Measurements from ENCODE around the gene ABLIM1.

ABLIM1 gene

DNA sequence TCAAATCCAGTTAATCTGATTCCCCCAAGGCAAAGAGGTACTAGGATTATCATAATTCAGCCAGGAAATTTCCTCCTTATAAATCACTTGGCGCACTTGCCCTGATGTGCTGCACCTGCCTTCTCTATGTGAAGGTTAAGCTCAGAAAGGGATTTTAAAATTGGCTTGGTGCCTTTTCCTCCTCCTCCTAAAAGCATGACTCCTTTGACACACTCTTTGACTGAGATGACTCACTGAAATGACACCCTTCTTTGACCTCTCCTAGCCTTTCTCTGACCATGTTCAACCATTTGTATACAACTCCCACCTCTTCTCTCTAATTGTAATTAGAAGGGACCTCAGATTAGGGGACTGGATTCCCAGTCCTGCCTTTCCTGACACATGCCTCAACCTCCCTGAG, 46.5 kb downstream of the ABLIM1 start:
- TF ChIP-seq, protein P1, sequence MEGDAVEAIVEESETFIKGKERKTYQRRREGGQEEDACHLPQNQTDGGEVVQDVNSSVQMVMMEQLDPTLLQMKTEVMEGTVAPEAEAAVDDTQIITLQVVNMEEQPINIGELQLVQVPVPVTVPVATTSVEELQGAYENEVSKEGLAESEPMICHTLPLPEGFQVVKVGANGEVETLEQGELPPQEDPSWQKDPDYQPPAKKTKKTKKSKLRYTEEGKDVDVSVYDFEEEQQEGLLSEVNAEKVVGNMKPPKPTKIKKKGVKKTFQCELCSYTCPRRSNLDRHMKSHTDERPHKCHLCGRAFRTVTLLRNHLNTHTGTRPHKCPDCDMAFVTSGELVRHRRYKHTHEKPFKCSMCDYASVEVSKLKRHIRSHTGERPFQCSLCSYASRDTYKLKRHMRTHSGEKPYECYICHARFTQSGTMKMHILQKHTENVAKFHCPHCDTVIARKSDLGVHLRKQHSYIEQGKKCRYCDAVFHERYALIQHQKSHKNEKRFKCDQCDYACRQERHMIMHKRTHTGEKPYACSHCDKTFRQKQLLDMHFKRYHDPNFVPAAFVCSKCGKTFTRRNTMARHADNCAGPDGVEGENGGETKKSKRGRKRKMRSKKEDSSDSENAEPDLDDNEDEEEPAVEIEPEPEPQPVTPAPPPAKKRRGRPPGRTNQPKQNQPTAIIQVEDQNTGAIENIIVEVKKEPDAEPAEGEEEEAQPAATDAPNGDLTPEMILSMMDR (conservative IDR thresholded peaks at IDR 0.05), result no peak
- TF ChIP-seq ZFX (IDR thresholded peaks at IDR 0.05), result no peak
- no peak overlapping the region for H3K27ac ChIP-seq

DNA sequence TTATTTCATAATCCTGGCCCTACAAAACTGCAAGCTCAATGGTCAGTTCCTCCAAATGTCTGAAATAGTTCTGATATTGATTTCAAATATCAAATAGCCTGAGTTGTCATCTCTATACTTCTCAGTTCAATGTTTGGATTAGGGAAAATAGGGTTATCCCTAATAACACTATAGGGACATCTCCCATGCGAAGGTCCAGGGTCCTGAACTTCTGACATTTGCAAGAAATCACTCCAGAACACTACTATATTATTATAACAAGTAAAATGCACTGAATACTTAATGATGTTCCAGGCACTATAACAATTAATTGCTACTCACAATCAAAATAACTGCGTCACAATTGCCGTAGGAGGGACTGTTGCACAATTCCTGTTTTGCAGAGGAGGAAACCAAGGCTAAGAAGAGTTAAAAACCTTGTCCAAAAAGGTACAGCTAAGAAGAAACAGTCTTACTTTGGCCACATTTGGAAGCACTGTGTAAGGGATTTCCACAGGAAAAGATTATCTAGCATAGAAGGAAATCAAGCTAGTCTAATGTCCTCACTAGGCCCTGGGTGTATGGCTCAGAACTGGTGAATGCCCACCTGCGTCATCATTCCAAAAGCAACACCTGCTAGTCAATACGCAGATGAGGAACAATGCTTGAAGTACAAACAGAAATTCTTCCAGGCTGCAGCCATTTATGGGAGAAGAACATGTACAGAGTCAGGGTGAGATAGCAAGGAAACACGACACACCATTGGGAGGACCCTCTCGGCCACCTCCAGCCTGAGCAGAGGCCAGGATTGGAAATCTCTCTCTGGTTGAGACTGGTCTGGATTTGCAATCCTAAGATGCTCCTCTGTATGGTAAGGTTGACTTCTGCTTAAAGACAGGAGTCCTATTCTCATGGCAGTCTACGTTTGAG, 48.3 kb downstream of the ABLIM1 start:
- no peak for TF ChIP-seq ZFX (IDR thresholded peaks at IDR 0.05)
- TF ChIP-seq, protein P1 (conservative IDR thresholded peaks at IDR 0.05), result no peak
- no peak overlapping the region for H3K27ac ChIP-seq

DNA sequence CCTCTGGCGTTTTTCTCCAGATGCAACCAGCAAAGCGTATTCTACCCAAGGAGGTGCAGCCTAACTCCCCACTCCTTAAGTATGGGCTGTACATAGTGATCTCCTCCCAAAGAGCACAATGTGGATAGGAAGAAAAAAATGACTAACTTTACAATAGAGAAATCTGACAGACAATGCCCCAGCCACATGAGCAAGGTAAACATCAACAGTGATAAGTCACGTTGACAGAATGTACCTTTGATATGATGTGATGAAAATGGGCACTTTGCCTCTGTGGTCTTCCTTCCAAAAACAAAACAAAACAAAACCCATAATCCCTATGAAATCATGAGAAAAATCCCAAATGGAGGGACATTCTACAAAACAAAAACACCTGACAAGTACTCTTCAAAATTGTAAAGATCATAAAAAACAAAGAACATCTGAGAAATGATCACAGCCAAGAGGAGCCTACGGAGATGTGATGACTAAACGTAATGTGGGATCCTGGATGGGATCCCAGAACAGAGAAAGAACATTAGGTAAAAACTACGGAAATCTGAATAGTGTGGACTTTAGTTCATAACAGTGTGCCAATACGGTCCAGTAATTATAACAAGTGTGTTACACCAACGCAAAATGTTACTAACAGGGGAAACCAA, 50.6 kb downstream of the ABLIM1 start:
- TF ChIP-seq ZFX (IDR thresholded peaks at IDR 0.05), result no peak
- TF ChIP-seq, protein P1 (conservative IDR thresholded peaks at IDR 0.05), result no peak
- H3K27ac ChIP-seq, result no peak overlapping the region

DNA sequence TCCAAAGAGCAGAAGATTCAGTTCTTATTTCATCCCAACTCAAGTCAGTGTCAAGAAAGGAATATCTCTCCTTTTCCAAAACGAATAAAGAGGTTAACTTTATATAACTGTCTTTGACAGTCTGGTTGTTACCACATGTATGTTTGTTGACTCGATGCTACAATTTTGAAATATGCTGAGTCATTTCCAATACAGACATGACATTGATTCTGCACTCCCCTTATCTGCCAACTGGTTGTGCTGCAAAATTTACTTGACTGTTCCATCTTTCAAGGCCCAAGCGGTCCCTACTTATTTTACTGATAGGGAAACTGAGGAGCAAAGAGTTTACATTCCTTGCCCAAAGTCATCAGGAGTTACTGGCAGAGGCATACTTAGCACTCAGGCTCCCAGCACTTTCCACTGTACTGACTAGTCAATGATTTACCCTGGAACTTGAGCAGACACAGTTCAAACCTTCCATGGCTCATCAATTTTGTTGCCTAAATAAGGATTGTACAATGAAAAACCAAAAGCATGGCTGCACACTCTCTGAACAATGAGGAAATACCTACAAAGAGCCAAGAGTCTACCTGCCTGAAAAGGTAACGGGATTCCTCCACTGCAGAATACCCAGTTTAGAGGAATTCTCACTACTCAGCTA, 52.8 kb downstream of the ABLIM1 start:
- no peak overlapping the region for H3K27ac ChIP-seq

DNA sequence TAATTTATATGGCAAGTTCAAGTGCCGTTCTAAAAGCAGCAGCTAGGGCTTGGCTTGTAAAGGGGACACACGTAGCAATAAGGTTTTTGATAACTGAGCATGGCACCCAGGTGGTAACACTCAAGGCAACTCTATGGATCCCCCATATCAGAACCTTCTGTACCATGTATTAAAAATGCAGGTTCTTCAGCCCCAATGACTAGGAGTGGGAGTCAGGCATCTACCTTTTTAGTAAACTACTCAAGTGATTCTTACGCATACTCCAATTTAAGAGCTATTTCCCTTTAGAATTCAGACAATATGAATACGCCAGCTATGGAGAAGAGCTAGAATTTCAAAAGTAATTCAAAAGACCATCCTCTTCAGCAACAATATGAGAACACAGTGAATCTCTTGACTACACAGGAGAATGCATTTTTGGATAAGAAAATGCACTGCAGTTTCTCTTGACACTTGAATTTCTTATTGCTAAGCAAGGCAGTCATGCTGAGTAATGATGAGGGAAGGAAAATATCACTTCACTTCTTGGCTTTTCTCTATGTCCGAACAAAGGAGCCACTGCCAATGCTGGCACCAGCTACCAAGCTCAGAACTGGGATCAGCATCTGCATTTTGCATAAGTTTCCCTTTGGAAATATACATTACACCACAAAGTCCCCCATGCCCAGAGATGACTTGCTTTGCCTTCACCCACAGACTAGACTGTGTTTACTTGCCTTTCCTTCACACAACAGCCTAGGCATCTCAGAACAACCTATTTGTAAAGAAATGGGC, 53.5 kb downstream of the ABLIM1 start:
- no peak for TF ChIP-seq ZFX (IDR thresholded peaks at IDR 0.05)
- TF ChIP-seq, protein P1 (conservative IDR thresholded peaks at IDR 0.05), result no peak

More for the DNA sequence above, 52.8 kb downstream of the ABLIM1 start:
- TF ChIP-seq ZFX (IDR thresholded peaks at IDR 0.05), result no peak
- TF ChIP-seq, protein P1 (conservative IDR thresholded peaks at IDR 0.05), result no peak

DNA sequence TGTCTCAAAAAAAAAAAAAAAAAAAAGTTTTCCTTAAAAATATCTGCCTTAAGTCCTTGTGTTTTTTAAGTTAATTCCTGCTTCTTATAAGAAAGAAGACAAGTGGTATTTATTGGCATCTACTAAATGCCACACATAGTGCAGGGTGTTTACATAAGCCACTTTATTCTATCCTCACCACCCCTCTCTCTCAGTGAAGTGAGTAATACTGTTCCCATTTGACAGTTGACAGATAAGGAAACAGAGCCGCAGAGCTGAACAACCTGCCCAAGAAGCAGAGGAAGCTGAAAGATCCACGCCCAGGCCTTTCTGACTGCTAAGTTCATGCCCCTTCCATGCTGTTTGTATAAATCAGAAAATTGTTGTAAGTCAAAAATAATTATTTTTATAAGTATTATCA, 54.1 kb downstream of the ABLIM1 start:
- H3K27ac ChIP-seq, result no peak overlapping the region
- TF ChIP-seq, protein P1 (conservative IDR thresholded peaks at IDR 0.05), result no peak
- no peak for TF ChIP-seq ZFX (IDR thresholded peaks at IDR 0.05)

More for the DNA sequence above, 53.5 kb downstream of the ABLIM1 start:
- no peak overlapping the region for H3K27ac ChIP-seq

Measured in C4-2B (cell line).